GM13976 (cell line): ENCODE measurements around the gene MICAL3.

ENCODE experiments used
- DNase-seq: peaks from one replicate; pipeline ENCODE4 v3.0.0; 2012; ENCODE audit warnings: low spot score
- CTCF ChIP-seq: IDR thresholded peaks from 2 replicates; pipeline ENCODE4 v1.5.1; 2012; ENCODE audit warnings: borderline replicate concordance, mild to moderate bottlenecking; ENCODE audit not compliant: insufficient read depth; ENCODE audit errors: extremely low read depth, missing control alignments, control extremely low read depth
- in situ Hi-C: fragments of 300-500 bp; cut with MboI; formaldehyde crosslinking; loops from one replicate; pipeline ENCODE4 v1.12.0; 2022; ENCODE audit warnings: low sequenced_read_pairs, mixed read lengths, inconsistent platforms; ENCODE audit not compliant: unreplicated experiment

Gene MICAL3

GRCh38 chr22:18059473-18059872 lies 35.1 kb upstream of the MICAL3 start:
- in situ Hi-C loops: no loop called here
- no peak for TF ChIP-seq CTCF
- DNase-seq: no peak

- no peak for DNase-seq
- TF ChIP-seq CTCF: no peak
- in situ Hi-C loops: no loop called here
These were observed 34.7 kb upstream of the MICAL3 start for GRCh38 chr22:18059094-18059417.

DNA sequence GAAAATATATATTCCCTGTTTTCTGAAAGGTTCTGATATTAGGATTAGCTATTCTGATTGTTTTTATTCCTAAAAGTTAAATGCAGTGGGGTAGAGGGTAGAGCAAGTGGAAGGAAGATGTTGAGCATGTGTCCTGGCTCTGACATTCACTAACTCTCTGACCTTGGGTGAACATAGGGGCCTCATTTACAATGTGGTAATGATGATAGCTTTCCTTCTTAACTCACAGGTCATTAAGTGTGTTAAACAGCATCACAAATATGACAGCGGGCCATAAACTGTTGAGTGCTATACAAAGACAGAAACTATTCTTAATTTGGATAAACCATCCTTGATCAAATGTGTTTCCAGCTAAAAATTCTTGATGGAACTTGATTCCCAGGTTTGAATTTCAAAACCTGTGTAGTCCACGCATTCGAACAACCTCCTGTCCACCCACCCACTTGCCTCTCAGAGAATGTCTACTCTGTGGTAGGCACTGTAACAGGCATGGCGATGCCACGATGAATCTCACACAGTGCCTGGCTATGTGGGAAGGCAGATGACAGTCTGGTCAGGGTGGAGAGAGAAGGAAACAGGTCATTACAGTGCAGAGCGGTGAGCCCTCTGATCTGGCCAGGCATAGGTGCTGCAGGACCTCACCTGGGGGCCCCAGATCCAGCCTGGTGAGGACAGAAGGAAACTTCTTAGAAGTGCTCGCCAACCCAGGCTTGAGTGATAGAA lies 34.2 kb upstream of the MICAL3 start:
- DNase-seq: no peak
- no peak for TF ChIP-seq CTCF
- in situ Hi-C loops: no loop called here

DNA sequence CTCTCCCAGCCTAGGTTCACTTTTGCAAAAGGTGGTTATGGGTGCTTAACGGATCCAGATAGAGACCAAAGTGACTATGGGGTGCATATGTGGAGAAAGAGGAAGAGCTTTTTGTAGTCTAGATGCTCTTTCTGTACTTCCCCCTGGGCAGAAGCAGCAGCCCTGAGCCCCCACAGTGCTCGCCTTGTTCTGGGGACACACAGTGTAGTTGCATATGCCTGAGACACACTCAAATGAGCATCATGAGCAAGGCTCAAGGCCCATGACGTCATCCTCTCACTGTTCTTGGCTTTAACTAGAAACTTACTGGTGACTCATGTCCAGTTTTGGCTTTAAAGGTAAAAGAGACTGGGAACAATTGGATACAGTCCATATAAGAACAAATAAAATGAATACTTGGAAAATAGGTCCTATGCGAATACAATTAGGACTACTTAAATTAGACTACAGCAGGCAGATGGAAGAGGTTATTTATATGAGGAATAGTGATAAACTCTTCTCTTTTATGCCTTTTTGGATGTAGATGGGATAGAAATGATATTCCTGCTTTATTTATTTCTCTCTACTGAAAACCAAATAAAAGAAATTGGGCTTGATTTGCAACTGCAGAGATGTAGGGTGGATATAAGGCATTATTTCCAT lies 33.3 kb upstream of the MICAL3 start:
- in situ Hi-C loops: no loop called here
- peak; percentile 77 for DNase-seq
- TF ChIP-seq CTCF: no peak

GRCh38 chr22:18056807-18057474 lies 32.6 kb upstream of the MICAL3 start:
- in situ Hi-C loops: no loop called here
- no peak for TF ChIP-seq CTCF
- peak; percentile 63 for DNase-seq

DNA sequence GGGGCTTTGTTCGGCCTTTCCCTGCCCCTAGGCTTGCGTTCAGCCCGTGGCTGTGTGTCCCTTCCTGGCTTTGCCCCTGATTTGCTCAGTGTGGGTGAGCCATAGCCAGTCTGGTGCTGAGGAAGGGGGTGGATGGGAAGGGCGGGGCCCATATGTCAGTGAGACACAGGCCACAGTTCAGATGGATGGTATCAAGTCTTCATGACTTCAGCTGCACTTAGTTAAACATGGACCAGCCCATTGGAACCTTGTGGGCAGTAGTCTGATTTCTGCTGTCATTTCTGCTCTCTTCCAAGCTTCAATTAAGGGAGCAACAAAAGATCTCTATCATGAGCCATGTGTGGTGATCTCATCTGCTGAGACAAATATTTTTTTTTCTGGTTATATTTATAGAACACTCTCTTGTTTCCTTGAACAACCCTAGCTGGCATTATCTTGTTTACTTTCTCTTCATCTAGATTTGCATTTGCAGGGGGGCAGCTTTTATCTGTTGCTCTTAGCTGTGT lies 31.9 kb upstream of the MICAL3 start:
- TF ChIP-seq CTCF: no peak
- no peak for DNase-seq
- in situ Hi-C loops: no loop called here
